H54 (cell line): ENCODE measurements around the gene DCST1.

Source experiments
- DNase-seq: peaks from one replicate; pipeline ENCODE4 v3.0.0; 2011; ENCODE audit warnings: low spot score, mixed read lengths; ENCODE audit not compliant: insufficient read length
- FAIRE-seq: peaks from 3 replicates; lab custom pipeline; 2011; peaks lifted over from hg19 to GRCh38; lab: Jason Lieb, UNC
- POLR2A ChIP-seq: IDR thresholded peaks from 2 replicates; pipeline ENCODE4 v1.6.1; 2011; ENCODE audit warnings: low read depth, mild to moderate bottlenecking, low read length

DCST1 gene

GRCh38 chr1:155086856-155087535, 53.4 kb downstream of the DCST1 start:
- no peak for DNase-seq
- no peak for TF ChIP-seq POLR2A
- FAIRE-seq: no peak

- no peak for FAIRE-seq
- DNase-seq: peak; percentile 76
- TF ChIP-seq POLR2A: no peak
Observed at GRCh38 chr1:155091071-155092051, 57.7 kb downstream of the DCST1 start.

- no peak for FAIRE-seq
- DNase-seq: no peak
- TF ChIP-seq POLR2A: no peak
Observed at GRCh38 chr1:155092131-155092530, 58.5 kb downstream of the DCST1 start.

GRCh38 chr1:155092641-155093040, 59.0 kb downstream of the DCST1 start:
- no peak for TF ChIP-seq POLR2A
- DNase-seq (no peak), FAIRE-seq (no peak)

GRCh38 chr1:155093911-155094621, 60.4 kb downstream of the DCST1 start:
- no peak for TF ChIP-seq POLR2A
- no peak for FAIRE-seq
- no peak for DNase-seq

- FAIRE-seq (no peak), DNase-seq (no peak)
- TF ChIP-seq POLR2A: no peak
Observed at GRCh38 chr1:155094622-155094948, 61.0 kb downstream of the DCST1 start.

GRCh38 chr1:155099331-155099730, 65.7 kb downstream of the DCST1 start:
- no peak for DNase-seq
- no peak for FAIRE-seq
- no peak for TF ChIP-seq POLR2A
